HG03196 (cell line): Measurements from ENCODE around the gene HS1BP3.

ENCODE experiments used
- ATAC-seq: cut with Tn5 transposase; IDR thresholded peaks from one replicate; pipeline ENCODE4 v1.9.1; 2021; ENCODE audit not compliant: unreplicated experiment

The HS1BP3 gene

GRCh38 chr2:20620271-20620681, 30.6 kb downstream of the HS1BP3 start:
- ATAC-seq = no peak

GRCh38 chr2:20619624-20620024, 31.3 kb downstream of the HS1BP3 start:
- no peak for ATAC-seq

- ATAC-seq = no peak
Measured at GRCh38 chr2:20618886-20619521, 31.9 kb downstream of the HS1BP3 start.

DNA sequence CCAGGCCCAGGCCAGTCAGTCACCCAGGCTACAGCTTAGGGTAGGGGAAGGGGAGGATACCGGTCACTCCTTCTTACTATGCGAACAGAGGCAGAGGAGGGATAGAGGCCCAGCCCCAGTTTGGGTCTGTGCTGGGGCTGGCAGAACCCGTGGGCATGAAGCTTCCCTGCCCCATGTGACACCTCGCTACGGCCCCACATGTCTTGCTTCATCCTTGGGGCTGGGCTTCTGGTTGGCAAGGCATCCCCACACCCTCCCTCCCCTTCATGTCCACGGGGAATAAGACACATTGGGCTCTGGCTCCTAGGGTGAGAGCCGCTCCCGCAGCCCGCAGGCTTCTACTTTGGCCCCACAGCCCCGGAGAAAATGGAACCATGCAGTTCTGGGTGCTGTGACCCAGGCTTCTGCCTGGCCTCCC, 32.4 kb downstream of the HS1BP3 start:
- ATAC-seq = no peak

DNA sequence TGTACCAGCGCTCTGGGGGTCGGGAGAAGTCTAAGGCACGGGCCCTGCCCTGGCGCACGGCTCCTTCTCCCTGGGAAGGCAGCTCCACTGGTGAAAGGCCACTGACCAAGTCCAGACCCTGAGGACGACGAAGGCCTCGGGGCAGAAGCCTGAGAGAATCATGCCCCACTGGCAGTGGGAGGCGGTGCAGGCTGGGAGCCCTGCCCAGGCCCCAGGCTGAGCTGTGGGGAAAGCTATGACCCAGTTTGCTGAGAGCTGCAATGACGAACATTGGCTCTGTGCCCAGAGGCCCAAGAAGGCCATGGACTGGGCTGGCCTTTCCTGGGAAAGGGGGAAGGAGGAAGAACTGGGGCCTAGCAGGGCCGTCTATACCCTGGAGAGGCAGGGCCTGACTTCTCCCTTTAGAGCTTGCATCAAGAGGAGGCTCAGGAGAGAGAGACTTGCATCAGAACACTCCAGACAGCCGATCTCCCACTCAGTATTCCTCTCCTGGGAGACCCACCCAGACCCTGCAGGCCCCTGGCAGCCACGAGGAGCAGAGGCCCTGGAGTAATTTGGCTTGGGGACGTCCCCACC, 32.9 kb downstream of the HS1BP3 start:
- ATAC-seq = no peak

DNA sequence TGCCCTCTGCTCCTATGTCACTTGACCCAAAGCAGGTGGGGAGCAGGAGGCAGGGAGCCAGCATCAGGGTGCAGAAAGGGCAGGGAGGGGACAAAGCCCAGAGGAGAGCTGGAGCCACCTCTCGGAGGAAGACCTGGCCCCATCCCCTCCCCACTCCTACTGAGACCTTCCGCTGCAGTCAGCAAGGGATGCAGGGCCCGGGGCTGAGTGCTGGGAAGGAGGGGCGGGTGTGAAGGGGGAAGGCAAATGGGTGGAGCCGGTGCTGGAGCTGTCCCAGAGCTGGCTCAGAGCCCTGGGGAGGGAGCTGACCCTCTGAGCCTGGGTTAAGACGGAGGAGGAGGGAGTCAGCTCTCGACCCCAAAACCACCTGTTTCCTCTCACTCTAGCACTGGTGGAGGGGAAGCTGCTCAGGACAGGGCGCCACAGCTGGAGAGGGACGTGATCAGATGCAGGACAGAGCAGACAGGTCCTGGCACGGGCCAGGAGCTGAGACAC, 33.8 kb downstream of the HS1BP3 start:
- ATAC-seq = no peak

DNA sequence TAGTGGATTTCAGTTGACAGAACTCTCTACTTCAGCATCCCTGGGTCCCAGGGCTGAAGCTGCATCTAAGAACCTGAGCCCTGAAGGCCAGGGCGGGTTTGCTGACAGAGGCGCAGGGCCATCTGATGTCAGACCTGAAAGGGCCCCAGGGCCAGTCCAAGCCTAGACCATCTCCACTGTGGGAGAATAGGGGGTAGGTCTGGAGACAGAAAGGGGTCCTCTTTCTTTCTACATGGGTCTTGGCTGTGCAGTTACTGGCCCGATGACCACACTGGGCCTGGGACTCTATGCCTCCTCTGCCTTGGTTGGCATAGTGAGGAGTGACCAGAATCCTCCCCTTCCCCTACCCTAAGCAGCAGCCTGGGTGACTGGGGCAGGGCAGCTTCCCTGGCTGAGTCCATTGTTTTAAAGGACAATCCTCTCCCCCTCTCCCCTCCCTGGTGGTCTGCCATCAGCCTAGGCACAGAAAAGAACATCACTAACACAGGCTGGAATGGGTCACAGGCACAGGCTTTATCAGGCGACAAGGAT, 34.5 kb downstream of the HS1BP3 start:
- no peak for ATAC-seq

DNA sequence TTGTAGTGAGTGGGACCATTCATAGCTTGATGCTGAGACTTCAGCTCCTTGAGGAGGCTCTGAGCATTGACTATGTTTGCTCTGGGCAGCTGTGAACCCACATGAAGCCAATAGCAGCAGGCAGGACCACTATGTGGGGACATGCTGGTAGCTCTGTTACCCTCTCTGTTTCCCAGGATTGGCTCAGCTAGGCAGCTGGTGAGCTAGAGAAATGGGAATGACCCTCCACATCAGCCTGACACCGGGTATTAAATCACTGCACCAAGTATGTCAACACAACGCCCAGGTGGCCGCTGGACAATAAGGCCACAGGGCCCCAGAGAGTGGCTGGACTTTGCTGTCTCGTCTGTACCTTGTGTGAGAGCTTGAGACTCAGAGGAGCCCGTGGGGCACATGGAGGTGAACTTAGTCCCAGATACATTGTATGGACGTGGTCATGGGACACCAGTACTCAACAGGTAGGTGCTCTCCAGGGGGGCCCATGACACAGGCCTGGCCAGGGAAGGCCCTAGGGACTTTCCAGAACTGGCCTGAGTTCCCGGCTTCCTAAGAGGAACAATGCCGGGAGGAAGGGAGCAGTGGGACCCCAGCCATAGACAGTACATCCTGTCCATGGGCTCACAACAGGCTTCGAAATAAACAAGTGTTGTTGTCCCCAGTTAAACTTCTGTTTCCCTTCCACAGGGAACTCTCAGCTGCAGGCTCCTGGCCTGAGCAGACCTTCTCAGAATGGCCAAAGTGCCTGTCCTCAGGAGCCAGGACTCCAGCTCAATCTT, 35.2 kb downstream of the HS1BP3 start:
- no peak for ATAC-seq

DNA sequence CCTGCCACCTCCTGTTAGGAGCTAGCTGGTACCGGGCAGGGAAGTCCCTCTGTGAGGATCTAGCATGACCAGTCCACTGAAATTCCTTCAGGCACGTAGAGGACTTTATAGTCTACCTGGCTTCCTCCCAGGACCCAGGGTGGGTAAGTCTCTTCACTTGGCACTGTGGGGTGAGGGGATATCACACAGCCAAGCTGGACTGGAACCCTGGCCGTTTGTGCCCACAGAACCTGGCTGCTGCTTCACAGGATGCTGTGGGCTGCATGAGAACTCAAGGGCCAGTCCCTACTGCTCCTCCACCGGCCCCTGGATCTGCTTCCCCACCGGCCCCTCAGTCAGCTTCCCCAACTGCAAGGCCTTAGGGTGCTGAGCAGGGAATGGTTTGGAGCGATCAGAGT, 35.8 kb downstream of the HS1BP3 start:
- ATAC-seq = no peak

DNA sequence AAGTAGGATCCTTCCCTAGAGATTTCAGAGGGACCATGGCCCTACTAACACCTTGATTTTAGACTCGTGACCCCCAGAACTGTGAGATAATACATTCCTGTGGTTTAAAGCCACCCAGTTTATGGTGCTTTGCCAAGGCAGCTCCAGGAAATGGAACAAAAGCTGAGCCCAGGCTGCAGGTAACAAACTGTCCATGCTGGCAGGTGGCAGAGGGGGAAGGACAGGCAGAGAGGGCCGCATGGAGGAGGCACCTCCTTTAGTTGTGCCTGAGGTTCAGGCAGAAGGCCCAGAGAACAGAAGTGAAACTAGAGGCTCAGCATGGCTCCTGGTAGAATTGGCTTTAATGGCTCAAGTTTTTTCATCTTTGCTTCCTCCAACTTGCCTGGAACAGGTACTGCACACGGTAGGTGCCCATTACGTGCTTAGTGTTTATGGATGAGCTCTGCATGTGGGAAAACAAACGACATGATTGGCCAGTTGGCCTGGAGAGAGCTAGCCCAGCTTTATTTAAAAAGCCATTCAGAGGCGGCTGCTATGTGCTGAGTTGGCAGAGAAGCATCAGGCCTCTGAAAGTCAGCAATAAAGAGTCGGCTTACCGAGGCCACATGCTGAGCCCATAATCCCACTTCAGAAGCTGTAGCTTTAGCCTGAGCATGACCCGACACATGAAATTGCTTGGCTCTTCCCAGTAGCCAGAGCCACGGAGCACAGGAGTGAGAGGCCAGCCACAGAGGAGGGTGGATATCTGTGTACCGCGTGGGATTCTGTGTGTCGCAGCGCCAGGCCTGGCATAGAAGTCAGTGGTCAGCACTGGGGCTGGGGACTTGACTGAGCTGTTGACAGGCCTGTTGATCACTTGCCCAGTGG, 36.5 kb downstream of the HS1BP3 start:
- ATAC-seq = no peak

GRCh38 chr2:20612925-20613916, 37.7 kb downstream of the HS1BP3 start:
- no peak for ATAC-seq

GRCh38 chr2:20611844-20612356, 39.0 kb downstream of the HS1BP3 start:
- ATAC-seq = no peak

DNA sequence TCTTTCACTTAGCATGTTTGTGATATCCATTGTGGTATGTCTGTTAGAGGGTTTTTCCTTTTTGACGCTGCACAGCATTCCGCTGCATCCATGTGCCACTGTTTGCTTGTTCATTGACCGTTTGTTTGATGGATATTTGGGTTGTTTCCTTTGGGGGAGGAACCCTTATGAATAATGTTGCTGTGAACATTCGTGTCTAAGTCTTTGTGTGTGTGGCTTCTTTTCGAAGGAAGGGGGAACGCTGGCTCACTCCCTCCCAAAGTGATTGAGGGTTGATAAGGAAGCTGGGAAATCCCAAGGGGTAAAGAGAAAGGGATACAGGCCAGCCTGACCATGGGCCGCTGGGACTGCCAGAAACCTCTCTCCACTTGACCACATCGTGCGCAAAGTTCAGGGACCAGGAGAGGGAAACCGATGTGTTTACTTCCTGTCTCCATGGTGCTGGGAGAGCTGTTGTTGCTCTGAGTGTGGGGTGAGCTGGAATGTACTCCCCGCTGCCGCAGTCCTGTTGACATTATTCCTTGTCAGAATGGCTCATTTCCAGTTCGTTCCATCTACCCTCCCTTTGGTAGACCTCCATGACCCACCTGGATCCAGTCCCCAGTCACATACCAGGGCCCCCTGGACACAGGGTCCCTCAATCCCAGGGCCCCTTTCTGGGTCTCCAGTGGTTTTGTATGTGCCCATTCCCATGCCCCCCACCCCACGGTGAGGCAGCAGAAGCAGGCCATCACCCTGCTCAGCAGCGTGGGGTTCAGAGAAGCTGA, 39.6 kb downstream of the HS1BP3 start:
- ATAC-seq = no peak

DNA sequence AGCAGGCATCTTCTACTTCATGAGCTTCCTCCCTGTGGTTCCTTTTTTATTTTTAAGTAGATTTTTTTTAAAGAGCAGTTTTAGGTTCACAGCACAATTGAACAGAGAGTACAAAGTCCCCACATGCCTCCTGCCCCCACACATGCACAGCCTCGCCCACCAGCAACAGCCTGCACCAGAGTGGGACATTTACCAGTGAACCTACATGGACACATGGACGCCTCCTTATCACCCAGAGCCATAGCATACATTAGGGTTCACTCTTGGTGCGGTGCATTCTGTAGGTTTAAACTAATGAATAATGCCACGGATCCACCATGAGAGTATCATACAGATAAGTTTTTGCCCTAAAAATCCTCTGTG, 40.9 kb downstream of the HS1BP3 start:
- no peak for ATAC-seq

DNA sequence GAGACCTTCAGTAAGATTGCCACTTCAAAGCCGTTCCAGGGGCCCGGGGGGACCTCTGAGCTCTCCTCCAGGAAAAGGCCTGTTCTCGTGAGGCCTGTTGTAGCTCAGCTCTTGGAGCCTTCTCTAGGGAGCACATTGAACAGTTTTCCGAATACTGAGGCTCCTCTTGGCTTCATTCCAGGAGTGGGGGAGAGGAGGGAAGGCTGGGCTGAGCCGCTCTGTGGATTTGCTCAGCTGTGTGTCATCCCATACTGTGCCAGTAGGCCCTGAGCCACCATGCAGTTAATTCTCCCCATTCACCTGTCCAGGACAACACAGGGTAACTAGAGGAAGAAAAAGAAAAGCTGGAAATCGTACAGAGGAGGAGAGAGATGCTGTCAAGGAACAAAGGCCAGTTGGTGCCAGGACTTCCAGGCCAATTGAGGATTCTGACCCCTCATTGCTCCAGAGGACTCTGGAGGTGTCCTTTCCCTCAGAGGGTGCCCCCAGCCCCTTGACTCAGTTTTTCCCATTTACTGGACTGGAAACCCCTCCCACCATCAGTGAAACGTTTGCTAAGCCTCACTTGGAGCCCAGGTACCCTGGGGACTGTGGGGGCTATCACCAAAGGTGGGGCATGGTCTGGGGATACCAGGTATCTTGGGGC, 41.4 kb downstream of the HS1BP3 start:
- ATAC-seq = no peak

GRCh38 chr2:20608666-20609348, 42.1 kb downstream of the HS1BP3 start:
- no peak for ATAC-seq

- no peak for ATAC-seq
Measured at GRCh38 chr2:20607446-20607845, 43.5 kb downstream of the HS1BP3 start.

- no peak for ATAC-seq
Measured at GRCh38 chr2:20606198-20606597, 44.7 kb downstream of the HS1BP3 start.
